K562 (cell line): ENCODE measurements around the gene NEDD9. TPM values are rescaled to one million over a fixed set of nuclear protein-coding genes. Genes with fewer than 3 reads are reported as not detected.

Source experiments
- ASH1L ChIP-seq: fragments of 450-650 bp; IDR thresholded peaks from 2 replicates; pipeline ENCODE4 v1.6.1; 2018; ENCODE audit warnings: borderline replicate concordance, mild to moderate bottlenecking, low read depth; ENCODE audit not compliant: partially characterized antibody
- FOS ChIP-seq: IDR thresholded peaks from 3 replicates; pipeline ENCODE4 v1.6.1; 2011; ENCODE audit not compliant: insufficient read length; ENCODE audit errors: extremely low read depth
- FOXM1 ChIP-seq, 2 experiments: fragments of 450-650 bp in 1 of 2; sonication (generic) in 1 of 2; formaldehyde crosslinking in 1 of 2; IDR thresholded peaks; 2 replicates each; pipeline versions ENCODE4 v1.6.1 to v1.9.0; 2017 to 2022; ENCODE audit warnings: low read depth in 2 of 2, mild to moderate bottlenecking in 2 of 2, missing genetic modification reagents in 1 of 2, moderate library complexity in 1 of 2
- LCOR ChIP-seq: sonication (generic); formaldehyde crosslinking; IDR thresholded peaks from 2 replicates; pipeline ENCODE4 v1.8.0; 2022; ENCODE audit warnings: mild to moderate bottlenecking, missing genetic modification reagents
- NR2F6 ChIP-seq: fragments of 450-650 bp; formaldehyde crosslinking; IDR thresholded peaks from 2 replicates; pipeline ENCODE4 v1.4.0; 2020; ENCODE audit warnings: mild to moderate bottlenecking
- ZC3H4 ChIP-seq: sonication (generic); formaldehyde crosslinking; IDR thresholded peaks from 2 replicates; pipeline ENCODE4 v1.9.0; 2021; ENCODE audit warnings: missing genetic modification reagents, borderline replicate concordance
- polyA plus RNA-seq, 8 experiments: library from polyadenylated mRNA; depleted of rRNA in 4 of 8; stranded (reverse) in 5 of 8; unstranded in 3 of 8; fragments of >200 nt; fragmentation: Nextera tagmentation in 2 of 8; fragmentation: Illumina TruSeq in 1 of 8; extraction: Ambion mirVana in 2 of 8; extraction: Trizol in 1 of 8; gene quantifications; 2 replicates each; pipeline versions ENCODE4 v1.2.1 to v1.2.3, GENCODE V29; 2011 to 2014; ENCODE audit warnings: inconsistent platforms in 1 of 8, missing spikeins in 1 of 8
- total RNA-seq, 7 experiments: library from RNA; depleted of rRNA in 6 of 7; stranded (reverse); fragments of >200 nt in 6 of 7; fragmentation: Illumina TruSeq in 2 of 7; extraction: Trizol in 2 of 7; gene quantifications; 2 replicates each; pipeline versions ENCODE4 v1.2.1 to v1.2.3, GENCODE V29; 2011 to 2021; ENCODE audit warnings: low replicate concordance in 1 of 7
- TF ChIP-seq, protein P1 (sequence below), 2 experiments: fragments of 450-650 bp in 1 of 2; sonication (generic) in 1 of 2; formaldehyde crosslinking in 1 of 2; IDR thresholded peaks; 2 replicates each; pipeline versions ENCODE4 v1.7.1 to v1.9.0; 2016 to 2022; ENCODE audit warnings: inconsistent platforms in 1 of 2, mild to moderate bottlenecking in 1 of 2, missing genetic modification reagents in 1 of 2
- TF ChIP-seq, protein P2 (sequence below): fragments of 450-650 bp; IDR thresholded peaks from 2 replicates; pipeline ENCODE4 v1.6.1; 2016; ENCODE audit warnings: missing biosample characterization, missing genetic modification characterization

NEDD9 gene
- total and polyA plus RNA-seq, 9 of the 15 experiments (the other 6 are each of a cell fraction or from before 2014, with no cell fraction given): 0.04 to 0.18 (median 0.15) TPM; not detected in 6

DNA sequence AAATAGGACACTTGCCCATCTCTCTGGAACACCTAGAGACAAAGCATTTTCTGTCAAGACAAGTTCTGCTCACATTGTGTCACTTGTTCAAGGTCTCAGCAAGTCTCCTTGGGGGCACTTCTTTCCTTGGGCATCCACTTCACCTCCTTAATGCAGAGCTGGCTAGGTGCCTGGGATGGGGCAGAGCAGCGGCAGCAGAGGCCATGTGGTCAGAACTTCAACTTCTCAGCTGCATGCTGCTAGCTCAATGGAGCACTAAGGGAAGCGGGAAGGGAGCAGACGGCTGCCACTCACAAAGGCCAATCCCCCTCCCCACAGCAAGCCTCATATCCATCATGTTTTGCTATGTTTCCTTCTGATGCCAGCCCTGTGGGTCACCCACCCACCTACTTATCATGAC, 31.5 kb downstream of the NEDD9 start (continued):
- TF ChIP-seq, protein P1, sequence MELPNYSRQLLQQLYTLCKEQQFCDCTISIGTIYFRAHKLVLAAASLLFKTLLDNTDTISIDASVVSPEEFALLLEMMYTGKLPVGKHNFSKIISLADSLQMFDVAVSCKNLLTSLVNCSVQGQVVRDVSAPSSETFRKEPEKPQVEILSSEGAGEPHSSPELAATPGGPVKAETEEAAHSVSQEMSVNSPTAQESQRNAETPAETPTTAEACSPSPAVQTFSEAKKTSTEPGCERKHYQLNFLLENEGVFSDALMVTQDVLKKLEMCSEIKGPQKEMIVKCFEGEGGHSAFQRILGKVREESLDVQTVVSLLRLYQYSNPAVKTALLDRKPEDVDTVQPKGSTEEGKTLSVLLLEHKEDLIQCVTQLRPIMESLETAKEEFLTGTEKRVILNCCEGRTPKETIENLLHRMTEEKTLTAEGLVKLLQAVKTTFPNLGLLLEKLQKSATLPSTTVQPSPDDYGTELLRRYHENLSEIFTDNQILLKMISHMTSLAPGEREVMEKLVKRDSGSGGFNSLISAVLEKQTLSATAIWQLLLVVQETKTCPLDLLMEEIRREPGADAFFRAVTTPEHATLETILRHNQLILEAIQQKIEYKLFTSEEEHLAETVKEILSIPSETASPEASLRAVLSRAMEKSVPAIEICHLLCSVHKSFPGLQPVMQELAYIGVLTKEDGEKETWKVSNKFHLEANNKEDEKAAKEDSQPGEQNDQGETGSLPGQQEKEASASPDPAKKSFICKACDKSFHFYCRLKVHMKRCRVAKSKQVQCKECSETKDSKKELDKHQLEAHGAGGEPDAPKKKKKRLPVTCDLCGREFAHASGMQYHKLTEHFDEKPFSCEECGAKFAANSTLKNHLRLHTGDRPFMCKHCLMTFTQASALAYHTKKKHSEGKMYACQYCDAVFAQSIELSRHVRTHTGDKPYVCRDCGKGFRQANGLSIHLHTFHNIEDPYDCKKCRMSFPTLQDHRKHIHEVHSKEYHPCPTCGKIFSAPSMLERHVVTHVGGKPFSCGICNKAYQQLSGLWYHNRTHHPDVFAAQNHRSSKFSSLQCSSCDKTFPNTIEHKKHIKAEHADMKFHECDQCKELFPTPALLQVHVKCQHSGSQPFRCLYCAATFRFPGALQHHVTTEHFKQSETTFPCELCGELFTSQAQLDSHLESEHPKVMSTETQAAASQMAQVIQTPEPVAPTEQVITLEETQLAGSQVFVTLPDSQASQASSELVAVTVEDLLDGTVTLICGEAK (IDR thresholded peaks at IDR 0.05): no peak
- TF ChIP-seq, protein P1 (CRISPR knock-in tag; IDR thresholded peaks at IDR 0.05): no peak
- TF ChIP-seq NR2F6 (no peak), FOS (no peak), ZC3H4 (CRISPR knock-in tag) (no peak), FOXM1 (IDR thresholded peaks at IDR 0.05; ENCODE audit: low read depth) (no peak), FOXM1 (CRISPR knock-in tag; IDR thresholded peaks at IDR 0.05; ENCODE audit: low read depth) (no peak), ASH1L (no peak), LCOR (CRISPR knock-in tag) (no peak)
- TF ChIP-seq, protein P2, sequence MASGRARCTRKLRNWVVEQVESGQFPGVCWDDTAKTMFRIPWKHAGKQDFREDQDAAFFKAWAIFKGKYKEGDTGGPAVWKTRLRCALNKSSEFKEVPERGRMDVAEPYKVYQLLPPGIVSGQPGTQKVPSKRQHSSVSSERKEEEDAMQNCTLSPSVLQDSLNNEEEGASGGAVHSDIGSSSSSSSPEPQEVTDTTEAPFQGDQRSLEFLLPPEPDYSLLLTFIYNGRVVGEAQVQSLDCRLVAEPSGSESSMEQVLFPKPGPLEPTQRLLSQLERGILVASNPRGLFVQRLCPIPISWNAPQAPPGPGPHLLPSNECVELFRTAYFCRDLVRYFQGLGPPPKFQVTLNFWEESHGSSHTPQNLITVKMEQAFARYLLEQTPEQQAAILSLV: no peak
